Nephron (organoid): ENCODE data around the gene GJB6.
A peak's percentile ranks its signal among the peaks of the same experiment; 100 is the strongest.

ENCODE experiments used
- H3K27ac Mint-ChIP-seq, 3 experiments: 2 replicates each; pipeline ENCODE4 v1.8.0; 2020; ENCODE audit warnings: mixed read lengths in 3 of 3, mild to moderate bottlenecking in 2 of 3, moderate library complexity in 1 of 3
- H3K27me3 Mint-ChIP-seq: 2 replicates; pipeline ENCODE4 v1.8.0; 2021; ENCODE audit warnings: low read depth, mild to moderate bottlenecking, moderate library complexity, mixed read lengths
- H3K36me3 Mint-ChIP-seq: 2 replicates; pipeline ENCODE4 v1.8.0; 2020; ENCODE audit warnings: low read depth, mixed read lengths
- H3K4me1 Mint-ChIP-seq: 2 replicates; pipeline ENCODE4 v1.8.0; 2020; ENCODE audit warnings: mixed read lengths
- H3K4me3 Mint-ChIP-seq, 3 experiments: 2 replicates each; pipeline ENCODE4 v1.8.0; 2020; ENCODE audit warnings: mild to moderate bottlenecking in 3 of 3, mixed read lengths in 3 of 3, moderate library complexity in 2 of 3
- H3K9me3 Mint-ChIP-seq: 2 replicates; pipeline ENCODE4 v1.8.0; 2020; ENCODE audit warnings: mixed read lengths
- TF ChIP-seq, protein P1 (sequence below), 3 experiments: fragments of 200-600 bp; sonication (generic); IDR thresholded peaks; one replicate each; pipeline ENCODE4 v1.5.0; 2021; ENCODE audit warnings: antibody characterized with exemption in 3 of 3; ENCODE audit not compliant: unreplicated experiment in 3 of 3

The GJB6 gene

DNA sequence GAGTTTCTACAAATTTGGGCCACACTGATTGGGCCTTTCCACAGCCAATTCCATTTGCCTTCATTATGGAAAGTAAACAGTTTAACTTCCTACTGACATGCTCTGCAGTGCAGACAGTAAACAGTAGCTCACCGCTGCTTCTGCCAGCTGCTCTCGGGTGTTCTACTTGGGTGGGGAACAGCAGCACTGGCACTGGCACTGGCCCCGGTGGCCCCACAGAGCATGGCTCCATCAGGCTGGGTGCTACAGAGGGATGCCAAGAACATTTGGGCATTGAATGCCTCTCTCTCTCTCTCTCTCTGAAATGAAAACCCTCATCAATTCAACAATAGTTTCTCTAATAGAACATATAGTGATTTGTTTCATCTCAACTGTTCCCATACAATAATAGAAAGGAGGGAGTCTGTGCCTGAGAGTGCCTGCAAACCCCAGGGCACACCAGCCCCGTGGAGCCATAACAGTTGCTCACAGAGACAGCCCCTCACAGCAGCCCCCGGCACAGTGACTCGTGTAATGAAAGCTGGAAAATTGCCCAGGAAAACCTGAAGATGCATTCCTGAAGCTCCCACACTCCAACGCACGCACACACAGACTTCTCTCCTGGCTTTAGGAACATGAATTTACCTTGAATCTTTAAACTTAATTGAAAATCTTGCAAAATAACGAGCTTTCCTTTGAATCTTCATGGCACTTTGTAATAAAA is 38.2 kb upstream of the GJB6 start:
- Mint-ChIP-seq H3K36me3 (no peaks in the 10 kb centered on the region), H3K4me1 (peaks cover 6% of the 10 kb centered on the region), H3K9me3 (no peaks in the 10 kb centered on the region), H3K27ac (peak overlapping the region in 2 of 3 experiments; percentile 35 to 48), H3K27me3 (peaks cover 12% of the 10 kb centered on the region), H3K4me3 (no peak overlapping the region)
- TF ChIP-seq, protein P1, sequence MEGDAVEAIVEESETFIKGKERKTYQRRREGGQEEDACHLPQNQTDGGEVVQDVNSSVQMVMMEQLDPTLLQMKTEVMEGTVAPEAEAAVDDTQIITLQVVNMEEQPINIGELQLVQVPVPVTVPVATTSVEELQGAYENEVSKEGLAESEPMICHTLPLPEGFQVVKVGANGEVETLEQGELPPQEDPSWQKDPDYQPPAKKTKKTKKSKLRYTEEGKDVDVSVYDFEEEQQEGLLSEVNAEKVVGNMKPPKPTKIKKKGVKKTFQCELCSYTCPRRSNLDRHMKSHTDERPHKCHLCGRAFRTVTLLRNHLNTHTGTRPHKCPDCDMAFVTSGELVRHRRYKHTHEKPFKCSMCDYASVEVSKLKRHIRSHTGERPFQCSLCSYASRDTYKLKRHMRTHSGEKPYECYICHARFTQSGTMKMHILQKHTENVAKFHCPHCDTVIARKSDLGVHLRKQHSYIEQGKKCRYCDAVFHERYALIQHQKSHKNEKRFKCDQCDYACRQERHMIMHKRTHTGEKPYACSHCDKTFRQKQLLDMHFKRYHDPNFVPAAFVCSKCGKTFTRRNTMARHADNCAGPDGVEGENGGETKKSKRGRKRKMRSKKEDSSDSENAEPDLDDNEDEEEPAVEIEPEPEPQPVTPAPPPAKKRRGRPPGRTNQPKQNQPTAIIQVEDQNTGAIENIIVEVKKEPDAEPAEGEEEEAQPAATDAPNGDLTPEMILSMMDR (IDR thresholded peaks at IDR 0.05; ENCODE audit: unreplicated experiment in 3 of 3) = no peak

- Mint-ChIP-seq H3K4me1 (no peaks in the 10 kb centered on the region), H3K36me3 (no peaks in the 10 kb centered on the region), H3K4me3 (no peak overlapping the region), H3K27me3 (peaks cover 3% of the 10 kb centered on the region), H3K27ac (no peak overlapping the region), H3K9me3 (no peaks in the 10 kb centered on the region)
- TF ChIP-seq, protein P1 (IDR thresholded peaks at IDR 0.05; ENCODE audit: unreplicated experiment in 3 of 3) = no peak
Observed at GRCh38 chr13:20264271-20265018, 32.3 kb upstream of the GJB6 start.

DNA sequence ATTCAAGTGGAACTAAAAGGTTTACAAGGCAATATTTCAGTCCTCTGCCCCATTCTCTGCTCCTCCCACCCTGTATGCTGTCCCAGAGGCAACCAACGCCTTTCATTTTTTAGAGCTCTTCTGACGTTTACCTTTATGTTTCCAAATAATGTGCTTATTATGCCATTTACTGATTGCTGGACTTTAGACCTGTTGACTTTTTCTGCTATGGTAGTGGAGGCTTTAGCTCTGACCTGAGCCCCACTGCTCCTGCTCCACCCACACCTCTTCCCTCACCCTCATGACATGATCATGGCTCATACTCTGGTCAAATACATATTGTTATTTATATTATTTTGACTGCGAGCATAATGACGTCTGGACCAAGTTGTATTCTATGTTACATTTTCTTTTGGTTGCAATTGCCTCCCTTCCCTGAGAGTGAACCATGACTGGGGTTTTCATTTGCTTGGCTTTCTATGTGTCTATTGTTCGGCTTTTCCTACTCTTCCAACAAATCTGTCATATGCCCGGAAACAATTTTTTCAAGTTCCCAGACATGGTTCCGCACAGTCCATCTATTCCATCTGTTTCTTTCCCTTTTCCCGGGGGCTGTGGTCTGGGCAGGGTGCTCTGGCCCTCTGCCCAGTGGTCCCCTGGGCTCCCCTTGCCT is 31.4 kb upstream of the GJB6 start:
- Mint-ChIP-seq H3K27me3 (peaks cover 3% of the 10 kb centered on the region), H3K36me3 (no peaks in the 10 kb centered on the region), H3K4me3 (no peak overlapping the region), H3K9me3 (no peaks in the 10 kb centered on the region), H3K27ac (no peak overlapping the region), H3K4me1 (peaks cover 4% of the 10 kb centered on the region)
- TF ChIP-seq, protein P1 (IDR thresholded peaks at IDR 0.05; ENCODE audit: unreplicated experiment in 3 of 3) = no peak

DNA sequence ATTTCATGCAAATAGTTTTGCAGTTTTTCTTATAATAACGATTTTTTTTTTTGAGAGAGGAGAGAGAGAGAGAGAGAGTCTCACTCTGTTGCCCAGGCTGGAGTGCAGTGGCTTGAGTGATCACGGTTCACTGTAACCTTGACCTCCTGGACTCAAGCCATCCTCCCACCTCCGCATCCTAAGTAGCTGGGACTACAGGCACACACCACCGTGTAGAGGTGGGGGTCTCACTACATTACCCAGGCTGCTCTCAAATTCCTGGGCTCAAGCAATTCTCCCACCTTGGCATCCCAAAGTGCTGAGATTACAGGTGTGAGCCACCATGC is 26.8 kb upstream of the GJB6 start:
- peak overlapping the region in 1 of 3 experiments; percentile 30 for H3K27ac Mint-ChIP-seq
- no peaks in the 10 kb centered on the region for H3K9me3 Mint-ChIP-seq
- peaks cover 3% of the 10 kb centered on the region for H3K27me3 Mint-ChIP-seq
- H3K4me1 Mint-ChIP-seq = peaks cover 7% of the 10 kb centered on the region
- no peak overlapping the region for H3K4me3 Mint-ChIP-seq
- TF ChIP-seq, protein P1 (IDR thresholded peaks at IDR 0.05; ENCODE audit: unreplicated experiment in 3 of 3) = no peak
- no peaks in the 10 kb centered on the region for H3K36me3 Mint-ChIP-seq

GRCh38 chr13:20258208-20258962 is 26.3 kb upstream of the GJB6 start:
- H3K36me3 Mint-ChIP-seq = no peaks in the 10 kb centered on the region
- TF ChIP-seq, protein P1 (IDR thresholded peaks at IDR 0.05; ENCODE audit: unreplicated experiment in 3 of 3) = no peak
- H3K9me3 Mint-ChIP-seq = no peaks in the 10 kb centered on the region
- peak overlapping the region in 1 of 3 experiments; percentile 30 for H3K27ac Mint-ChIP-seq
- H3K4me1 Mint-ChIP-seq = peaks cover 7% of the 10 kb centered on the region
- peaks cover 3% of the 10 kb centered on the region for H3K27me3 Mint-ChIP-seq
- H3K4me3 Mint-ChIP-seq = no peak overlapping the region
